ENCODE measurements around the gene SPDL1. TPM values are rescaled to one million over a fixed set of nuclear protein-coding genes. Genes with fewer than 3 reads are reported as not detected.

Gene SPDL1
- total and polyA plus RNA-seq, 2 donors from 2014 or later: 3.2 to 6.8 TPM

GRCh38 chr5:169592937-169593650 lies 9.5 kb downstream of the SPDL1 start:
- no peak for FAIRE-seq

GRCh38 chr5:169595172-169595820 lies 11.7 kb downstream of the SPDL1 start:
- no peak for FAIRE-seq
- DNase-seq: no peak
- intact Hi-C loops (cut with DNase I): no loop called here
- Histone ChIP-seq H3K4me3 (ENCODE audit: low read length in 3 of 3) (no peak overlapping the region), H3K9me3 (ENCODE audit: control insufficient read depth in 2 of 3, insufficient read depth in 1 of 3, low read length in 3 of 3) (no peaks in the 10 kb centered on the region), H3K4me1 (ENCODE audit: control insufficient read depth in 2 of 3, insufficient read depth in 2 of 3, low read depth in 1 of 3, low read length in 3 of 3) (no peaks in the 10 kb centered on the region), H3K27me3 (ENCODE audit: control insufficient read depth, insufficient read depth, low read length) (no peaks in the 10 kb centered on the region), H3K9ac (ENCODE audit: low read length in 3 of 3) (no peak overlapping the region), H3K27ac (ENCODE audit: low read depth in 2 of 2, low read length in 2 of 2) (no peak overlapping the region), H3K36me3 (ENCODE audit: control insufficient read depth in 2 of 3, insufficient read depth in 3 of 3, low read length in 3 of 3) (peaks cover 6 to 17% (median 8%) of the 10 kb centered on the region in 3 donors)
- TF ChIP-seq CTCF (IDR thresholded peaks at IDR 0.05; ENCODE audit: borderline replicate concordance, extremely low read depth, insufficient read depth): no peak

More at GRCh38 chr5:169592937-169593650, 9.5 kb downstream of the SPDL1 start:
- H3K27ac ChIP-seq (ENCODE audit: low read depth in 2 of 2, low read length in 2 of 2): no peak overlapping the region
- H3K9me3 ChIP-seq (ENCODE audit: control insufficient read depth in 2 of 3, insufficient read depth in 1 of 3, low read length in 3 of 3): no peaks in the 10 kb centered on the region
- H3K4me3 ChIP-seq (ENCODE audit: low read length in 3 of 3): no peak overlapping the region
- H3K9ac ChIP-seq (ENCODE audit: low read length in 3 of 3): no peak overlapping the region
- no peaks in the 10 kb centered on the region for H3K27me3 ChIP-seq (ENCODE audit: control insufficient read depth, insufficient read depth, low read length)
- DNase-seq: no peak
- H3K36me3 ChIP-seq (ENCODE audit: control insufficient read depth in 2 of 3, insufficient read depth in 3 of 3, low read length in 3 of 3): peaks cover 7 to 17% (median 10%) of the 10 kb centered on the region in 3 donors
- no peak for TF ChIP-seq CTCF (IDR thresholded peaks at IDR 0.05; ENCODE audit: borderline replicate concordance, extremely low read depth, insufficient read depth)
- no peaks in the 10 kb centered on the region for H3K4me1 ChIP-seq (ENCODE audit: control insufficient read depth in 2 of 3, insufficient read depth in 2 of 3, low read depth in 1 of 3, low read length in 3 of 3)
- intact Hi-C loops (cut with DNase I): no loop called here

- no peak for TF ChIP-seq CTCF (IDR thresholded peaks at IDR 0.05; ENCODE audit: borderline replicate concordance, extremely low read depth, insufficient read depth)
- Histone ChIP-seq H3K4me1 (ENCODE audit: control insufficient read depth in 2 of 3, insufficient read depth in 2 of 3, low read depth in 1 of 3, low read length in 3 of 3) (no peaks in the 10 kb centered on the region), H3K9me3 (ENCODE audit: control insufficient read depth in 2 of 3, insufficient read depth in 1 of 3, low read length in 3 of 3) (no peaks in the 10 kb centered on the region), H3K4me3 (ENCODE audit: low read length in 3 of 3) (no peak overlapping the region), H3K36me3 (ENCODE audit: control insufficient read depth in 2 of 3, insufficient read depth in 3 of 3, low read length in 3 of 3) (peaks cover under 1 to 4% (median 1%) of the 10 kb centered on the region in 3 donors), H3K9ac (ENCODE audit: low read length in 3 of 3) (no peak overlapping the region), H3K27me3 (ENCODE audit: control insufficient read depth, insufficient read depth, low read length) (no peaks in the 10 kb centered on the region), H3K27ac (ENCODE audit: low read depth in 2 of 2, low read length in 2 of 2) (no peak overlapping the region)
- intact Hi-C loops (cut with DNase I): no loop called here
- no peak for FAIRE-seq
- no peak for DNase-seq
Observed at GRCh38 chr5:169599451-169599850, 15.9 kb downstream of the SPDL1 start.
